GM12874 (cell line): ENCODE data around the gene SULF2.

Experiments used
- TF ChIP-seq, protein P1 (sequence below): IDR thresholded peaks from 2 replicates; pipeline ENCODE4 v1.5.1; 2011; ENCODE audit warnings: low read depth, mild to moderate bottlenecking, control low read depth, low read length, moderate library complexity; ENCODE audit not compliant: insufficient read depth

The SULF2 gene

GRCh38 chr20:47672166-47672565 lies 113.1 kb downstream of the SULF2 start:
- TF ChIP-seq, protein P1, sequence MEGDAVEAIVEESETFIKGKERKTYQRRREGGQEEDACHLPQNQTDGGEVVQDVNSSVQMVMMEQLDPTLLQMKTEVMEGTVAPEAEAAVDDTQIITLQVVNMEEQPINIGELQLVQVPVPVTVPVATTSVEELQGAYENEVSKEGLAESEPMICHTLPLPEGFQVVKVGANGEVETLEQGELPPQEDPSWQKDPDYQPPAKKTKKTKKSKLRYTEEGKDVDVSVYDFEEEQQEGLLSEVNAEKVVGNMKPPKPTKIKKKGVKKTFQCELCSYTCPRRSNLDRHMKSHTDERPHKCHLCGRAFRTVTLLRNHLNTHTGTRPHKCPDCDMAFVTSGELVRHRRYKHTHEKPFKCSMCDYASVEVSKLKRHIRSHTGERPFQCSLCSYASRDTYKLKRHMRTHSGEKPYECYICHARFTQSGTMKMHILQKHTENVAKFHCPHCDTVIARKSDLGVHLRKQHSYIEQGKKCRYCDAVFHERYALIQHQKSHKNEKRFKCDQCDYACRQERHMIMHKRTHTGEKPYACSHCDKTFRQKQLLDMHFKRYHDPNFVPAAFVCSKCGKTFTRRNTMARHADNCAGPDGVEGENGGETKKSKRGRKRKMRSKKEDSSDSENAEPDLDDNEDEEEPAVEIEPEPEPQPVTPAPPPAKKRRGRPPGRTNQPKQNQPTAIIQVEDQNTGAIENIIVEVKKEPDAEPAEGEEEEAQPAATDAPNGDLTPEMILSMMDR = no peak

GRCh38 chr20:47670913-47671312 lies 114.4 kb downstream of the SULF2 start:
- TF ChIP-seq, protein P1 = no peak

DNA sequence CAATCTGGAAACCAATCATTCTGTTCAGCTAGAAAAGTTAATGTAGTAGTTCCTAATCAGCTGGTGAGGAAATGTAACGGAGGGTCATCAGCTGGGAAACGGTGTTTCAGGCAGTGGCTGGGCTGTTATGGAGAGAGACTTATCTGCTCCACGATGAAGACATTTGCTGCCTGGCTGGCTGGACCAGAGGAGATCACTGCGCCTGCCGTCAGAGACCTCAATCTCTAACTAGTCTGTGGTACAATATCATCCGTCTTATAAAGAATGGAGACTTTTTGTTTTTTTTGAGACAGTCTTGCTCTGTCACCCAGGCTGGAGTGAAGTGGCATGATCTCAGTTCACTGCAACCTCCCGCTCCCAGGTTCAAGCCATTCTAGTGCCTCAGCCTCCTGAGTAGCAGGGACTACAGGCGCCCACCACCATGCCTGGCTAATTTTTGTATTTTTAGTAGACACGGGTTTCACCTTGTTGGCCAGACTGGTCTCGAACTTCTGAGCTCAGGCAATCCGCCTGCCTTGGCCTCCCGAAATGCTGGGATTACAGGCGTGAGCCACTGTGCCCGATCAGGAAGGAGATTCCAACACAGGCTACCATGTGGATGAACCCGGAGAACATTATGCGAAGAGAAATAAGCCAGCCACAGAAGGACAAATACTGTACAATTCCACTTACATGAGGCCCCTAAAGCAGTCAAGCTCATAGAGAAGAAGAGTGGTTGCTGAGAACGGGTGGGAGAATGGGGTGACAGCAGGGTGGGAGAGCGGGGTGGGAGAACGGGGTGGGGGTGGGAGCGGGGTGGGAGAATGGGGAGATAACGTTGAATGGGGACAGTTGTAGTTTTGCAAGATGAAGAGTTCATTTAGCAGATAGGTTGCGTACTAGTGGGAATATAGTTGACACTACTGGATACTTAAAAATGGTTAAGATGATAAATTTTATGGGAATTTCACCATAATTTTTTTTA lies 115.1 kb downstream of the SULF2 start:
- TF ChIP-seq, protein P1 = no peak

GRCh38 chr20:47669489-47669888 lies 115.8 kb downstream of the SULF2 start:
- TF ChIP-seq, protein P1 = no peak

GRCh38 chr20:47669152-47669425 lies 116.2 kb downstream of the SULF2 start:
- TF ChIP-seq, protein P1 = no peak

- TF ChIP-seq, protein P1 = no peak
Observed at GRCh38 chr20:47668313-47669151, 116.7 kb downstream of the SULF2 start.

DNA sequence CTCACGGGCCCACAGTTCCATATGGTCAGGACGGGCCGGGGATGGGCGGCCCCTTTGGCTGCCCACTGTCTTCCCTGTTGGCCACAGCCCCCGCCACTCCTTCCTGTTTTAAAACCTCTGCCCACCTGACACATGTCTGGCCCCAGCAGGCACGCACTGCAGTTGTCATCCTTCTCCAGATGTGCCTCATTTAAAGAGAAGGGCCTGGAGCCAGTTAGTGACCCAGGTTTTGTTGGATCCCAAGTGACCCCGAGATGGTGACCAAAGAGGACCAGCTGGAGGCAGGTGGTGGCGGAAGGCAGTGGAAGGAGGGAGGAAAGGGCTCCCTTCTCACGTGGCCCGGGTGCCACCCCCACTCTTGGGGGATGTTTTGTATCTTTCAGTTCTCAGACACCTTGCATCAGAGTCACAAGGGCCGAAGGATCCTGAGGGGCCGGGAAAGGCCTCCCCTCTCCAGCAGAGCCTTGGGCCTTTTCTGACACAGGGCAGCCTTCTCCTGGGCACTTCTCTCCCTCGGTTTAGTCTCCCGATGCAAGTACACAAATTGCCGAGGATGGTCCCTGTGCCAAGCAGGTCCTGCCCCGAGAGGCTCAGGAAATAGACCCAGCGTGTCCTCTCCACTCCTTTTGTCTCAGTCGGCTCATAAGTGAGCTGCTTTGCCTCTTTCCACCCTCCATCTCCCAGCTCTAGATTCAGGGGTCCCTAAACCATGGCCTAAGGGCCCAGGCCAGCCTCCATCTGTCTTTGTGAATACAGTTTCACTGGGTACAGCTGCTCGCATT lies 117.6 kb downstream of the SULF2 start:
- TF ChIP-seq, protein P1 = no peak
